Activated CD8-positive, alpha-beta T cell treated with anti-CD3 and anti-CD28 coated beads, Interleukin-2, amount 10 ng/mL, durations not matched to agents 7 days and 5 days (primary cell): ENCODE measurements around the gene CECR2. TPM values are rescaled to one million over a fixed set of nuclear protein-coding genes. Genes with fewer than 3 reads are reported as not detected.

Source experiments
- ATAC-seq: fragments of 150-1000 bp; cut with Tn5 transposase; one replicate; pipeline ENCODE4 v1.10.0; 2021; ENCODE audit warnings: moderate library complexity
- CTCF ChIA-PET: fragments of 350-600 bp; sonication (Branson Sonifier 250); formaldehyde crosslinking; loops from one replicate; lab custom pipeline; 2021; ENCODE audit warnings: antibody characterized with exemption; lab: Charles Lee
- POLR2A ChIA-PET: fragments of 350-600 bp; sonication (Branson Sonifier 250); formaldehyde crosslinking; loops from one replicate; lab custom pipeline; 2021; ENCODE audit warnings: antibody characterized with exemption; lab: Charles Lee
- DNase-seq: peaks from one replicate; pipeline ENCODE4 v3.0.0-alpha.2; 2020
- H3K27ac Mint-ChIP-seq: one replicate; pipeline ENCODE4 v1.8.0; 2021; ENCODE audit warnings: mild to moderate bottlenecking, mixed read lengths
- H3K27me3 Mint-ChIP-seq: one replicate; pipeline ENCODE4 v1.8.0; 2021; ENCODE audit warnings: low read depth, mixed read lengths
- H3K36me3 Mint-ChIP-seq: one replicate; pipeline ENCODE4 v1.8.0; 2021; ENCODE audit warnings: low read depth, mixed read lengths
- H3K4me1 Mint-ChIP-seq: one replicate; pipeline ENCODE4 v1.8.0; 2021; ENCODE audit warnings: low read depth, mixed read lengths
- H3K4me3 Mint-ChIP-seq: one replicate; pipeline ENCODE4 v1.8.0; 2021; ENCODE audit warnings: mild to moderate bottlenecking, mixed read lengths
- H3K9me3 Mint-ChIP-seq: one replicate; pipeline ENCODE4 v1.8.0; 2022; ENCODE audit warnings: mixed read lengths; ENCODE audit not compliant: insufficient read depth
- total RNA-seq, 2 experiments: library from RNA; stranded (reverse); gene quantifications; one replicate each; pipeline ENCODE4 v1.2.3, GENCODE V29; 2021

CECR2 gene
- total RNA-seq, 2 experiments from 2014 or later, result not detected

- Mint-ChIP-seq H3K4me1 (no peaks in the 10 kb centered on the region), H3K27ac (no peak overlapping the region), H3K27me3 (peaks cover 27% of the 10 kb centered on the region), H3K36me3 (no peaks in the 10 kb centered on the region), H3K9me3 (no peaks in the 10 kb centered on the region), H3K4me3 (no peak overlapping the region)
- ChIA-PET POLR2A (no interaction called here), CTCF (no interaction called here)
- no peak for DNase-seq
- no peak for ATAC-seq
These were observed 106.3 kb downstream of the CECR2 start for GRCh38 chr22:17475318-17476230.

GRCh38 chr22:17476838-17477237 is 107.6 kb downstream of the CECR2 start:
- H3K9me3 Mint-ChIP-seq, result no peaks in the 10 kb centered on the region
- ChIA-PET POLR2A (no interaction called here), CTCF (no interaction called here)

GRCh38 chr22:17477391-17477833 is 108.2 kb downstream of the CECR2 start:
- Mint-ChIP-seq H3K27ac (no peak overlapping the region), H3K9me3 (no peaks in the 10 kb centered on the region), H3K4me3 (no peak overlapping the region), H3K4me1 (no peaks in the 10 kb centered on the region), H3K36me3 (no peaks in the 10 kb centered on the region), H3K27me3 (peaks cover 21% of the 10 kb centered on the region)
- DNase-seq, result no peak
- ATAC-seq, result no peak
- POLR2A ChIA-PET, result no interaction called here
- CTCF ChIA-PET, result no interaction called here

More at GRCh38 chr22:17476838-17477237, 107.6 kb downstream of the CECR2 start:
- ATAC-seq (no peak), DNase-seq (no peak)
- H3K4me1 Mint-ChIP-seq, result no peaks in the 10 kb centered on the region
- no peaks in the 10 kb centered on the region for H3K36me3 Mint-ChIP-seq
- H3K27me3 Mint-ChIP-seq, result peaks cover 22% of the 10 kb centered on the region
- H3K4me3 Mint-ChIP-seq, result no peak overlapping the region
- no peak overlapping the region for H3K27ac Mint-ChIP-seq

GRCh38 chr22:17479135-17479534 is 109.9 kb downstream of the CECR2 start:
- Mint-ChIP-seq H3K27ac (no peak overlapping the region), H3K4me3 (no peak overlapping the region), H3K9me3 (no peaks in the 10 kb centered on the region), H3K4me1 (no peaks in the 10 kb centered on the region), H3K36me3 (no peaks in the 10 kb centered on the region), H3K27me3 (peaks cover 20% of the 10 kb centered on the region)
- ChIA-PET POLR2A (no interaction called here), CTCF (no interaction called here)
- no peak for DNase-seq
- ATAC-seq, result no peak

- no peaks in the 10 kb centered on the region for H3K36me3 Mint-ChIP-seq
- no peaks in the 10 kb centered on the region for H3K9me3 Mint-ChIP-seq
- peaks cover 14% of the 10 kb centered on the region for H3K27me3 Mint-ChIP-seq
- no peak for DNase-seq
- H3K27ac Mint-ChIP-seq, result no peak overlapping the region
- ChIA-PET CTCF (no interaction called here), POLR2A (no interaction called here)
- H3K4me1 Mint-ChIP-seq, result no peaks in the 10 kb centered on the region
- ATAC-seq, result no peak
- H3K4me3 Mint-ChIP-seq, result no peak overlapping the region
These were observed 112.2 kb downstream of the CECR2 start for GRCh38 chr22:17481424-17481823.

- DNase-seq (no peak), ATAC-seq (no peak)
- Mint-ChIP-seq H3K27me3 (peaks cover under 1% of the 10 kb centered on the region), H3K4me3 (no peak overlapping the region), H3K9me3 (no peaks in the 10 kb centered on the region), H3K27ac (no peak overlapping the region), H3K36me3 (no peaks in the 10 kb centered on the region), H3K4me1 (no peaks in the 10 kb centered on the region)
- CTCF ChIA-PET, result interaction anchor here (1.8 kb wide), 1 partner anchor 312 kb away, joined by 5 read pairs; no protein-coding TSS in a partner anchor
- POLR2A ChIA-PET, result no interaction called here
These were observed 114.6 kb downstream of the CECR2 start for GRCh38 chr22:17483688-17484372.

- no peak for DNase-seq
- H3K27me3 Mint-ChIP-seq, result no peaks in the 10 kb centered on the region
- ATAC-seq, result no peak
- ChIA-PET POLR2A (no interaction called here), CTCF (no interaction called here)
- H3K36me3 Mint-ChIP-seq, result no peaks in the 10 kb centered on the region
- H3K9me3 Mint-ChIP-seq, result no peaks in the 10 kb centered on the region
- no peaks in the 10 kb centered on the region for H3K4me1 Mint-ChIP-seq
- H3K4me3 Mint-ChIP-seq, result no peak overlapping the region
- H3K27ac Mint-ChIP-seq, result no peak overlapping the region
These were observed 115.3 kb downstream of the CECR2 start for GRCh38 chr22:17484608-17485007.

- H3K27ac Mint-ChIP-seq, result no peak overlapping the region
- CTCF ChIA-PET, result no interaction called here
- H3K27me3 Mint-ChIP-seq, result peaks cover 3% of the 10 kb centered on the region
- DNase-seq, result no peak
- no peak overlapping the region for H3K4me3 Mint-ChIP-seq
- no peak for ATAC-seq
- POLR2A ChIA-PET, result no interaction called here
- no peaks in the 10 kb centered on the region for H3K9me3 Mint-ChIP-seq
- H3K4me1 Mint-ChIP-seq, result no peaks in the 10 kb centered on the region
- H3K36me3 Mint-ChIP-seq, result no peaks in the 10 kb centered on the region
These were observed 117.1 kb downstream of the CECR2 start for GRCh38 chr22:17486313-17486712.

GRCh38 chr22:17486719-17487118 is 117.5 kb downstream of the CECR2 start:
- no peaks in the 10 kb centered on the region for H3K9me3 Mint-ChIP-seq
- H3K4me3 Mint-ChIP-seq, result no peak overlapping the region
- ChIA-PET POLR2A (no interaction called here), CTCF (no interaction called here)
- ATAC-seq, result no peak
- H3K27ac Mint-ChIP-seq, result no peak overlapping the region
- DNase-seq, result no peak
- H3K4me1 Mint-ChIP-seq, result no peaks in the 10 kb centered on the region
- no peaks in the 10 kb centered on the region for H3K36me3 Mint-ChIP-seq
- H3K27me3 Mint-ChIP-seq, result peaks cover 3% of the 10 kb centered on the region

GRCh38 chr22:17489101-17489500 is 119.8 kb downstream of the CECR2 start:
- ATAC-seq (no peak), DNase-seq (no peak)
- H3K4me3 Mint-ChIP-seq, result no peak overlapping the region
- H3K27me3 Mint-ChIP-seq, result peaks cover 3% of the 10 kb centered on the region
- ChIA-PET CTCF (interaction anchor here (1.0 to 1.2 kb wide), 2 partner anchors 9 to 365 kb away, joined by 3 to 4 read pairs; no protein-coding TSS in a partner anchor), POLR2A (interaction anchor here (0.6 kb wide), 1 partner anchor 8 kb away, joined by 3 read pairs; no protein-coding TSS in a partner anchor)
- H3K4me1 Mint-ChIP-seq, result no peaks in the 10 kb centered on the region
- H3K27ac Mint-ChIP-seq, result no peak overlapping the region
- no peaks in the 10 kb centered on the region for H3K9me3 Mint-ChIP-seq
- H3K36me3 Mint-ChIP-seq, result no peaks in the 10 kb centered on the region

GRCh38 chr22:17491090-17491640 is 121.9 kb downstream of the CECR2 start:
- Mint-ChIP-seq H3K4me3 (no peak overlapping the region), H3K36me3 (no peaks in the 10 kb centered on the region), H3K27me3 (peaks cover 3% of the 10 kb centered on the region), H3K9me3 (no peaks in the 10 kb centered on the region), H3K4me1 (no peaks in the 10 kb centered on the region), H3K27ac (no peak overlapping the region)
- DNase-seq (no peak), ATAC-seq (no peak)
- CTCF ChIA-PET, result interaction anchor here (1.2 kb wide), 1 partner anchor 10 kb away, joined by 5 read pairs; no protein-coding TSS in a partner anchor
- POLR2A ChIA-PET, result no interaction called here
